GM18909 (cell line): ENCODE data around the gene MERTK.
A peak's percentile ranks its signal among the peaks of the same experiment; 100 is the strongest.
"Not testable (repeated sequence)": the region's sequence is repeated elsewhere in the genome, so short reads cannot be mapped to it uniquely, and the experiment has no call there.

Source experiments
- ATAC-seq: cut with Tn5 transposase; IDR thresholded peaks from one replicate; pipeline ENCODE4 v1.9.1; 2021; ENCODE audit warnings: mild to moderate bottlenecking; ENCODE audit not compliant: unreplicated experiment, poor library complexity

The MERTK gene

GRCh38 chr2:111897924-111898702 lies at the start of gene MERTK:
Gene MERTK, plus strand, starts transcription at chr2:111898607. Its CDS starts 129 bp downstream, at chr2:111898736.
- peak; percentile 71 for ATAC-seq

- not testable (repeated sequence) for ATAC-seq
These were observed 47.8 kb upstream of the MERTK start for GRCh38 chr2:111850646-111851045.

- ATAC-seq, result not testable (repeated sequence)
These were observed 45.9 kb upstream of the MERTK start for GRCh38 chr2:111852544-111852943.

- ATAC-seq, result not testable (repeated sequence)
These were observed 38.4 kb upstream of the MERTK start for GRCh38 chr2:111860005-111860404.

- ATAC-seq, result not testable (repeated sequence)
These were observed 33.3 kb upstream of the MERTK start for GRCh38 chr2:111865124-111865523.

- ATAC-seq, result not testable (repeated sequence)
These were observed 25.6 kb upstream of the MERTK start for GRCh38 chr2:111872806-111873205.

GRCh38 chr2:111883661-111884591 lies 14.5 kb upstream of the MERTK start, which contains the start of gene ANAPC1:
Gene ANAPC1, minus strand, starts transcription at chr2:111884193. Its CDS starts 3,368 bp downstream, at chr2:111880825.
- ATAC-seq, result peak; percentile 83

- no peak for ATAC-seq
These were observed 13.8 kb upstream of the MERTK start for GRCh38 chr2:111884592-111884964.

GRCh38 chr2:111896024-111896423 lies 2.4 kb upstream of the MERTK start:
- no peak for ATAC-seq

- no peak for ATAC-seq
These were observed 1.8 kb upstream of the MERTK start for GRCh38 chr2:111896576-111896975.

- ATAC-seq, result no peak
These were observed 830 bp upstream of the MERTK start for GRCh38 chr2:111897630-111897923.

GRCh38 chr2:111898703-111899514 lies 502 bp downstream of the MERTK start:
- ATAC-seq, result peak; percentile 18

- no peak for ATAC-seq
These were observed 2.5 kb downstream of the MERTK start for GRCh38 chr2:111900859-111901258.

GRCh38 chr2:111903516-111903915 lies 5.1 kb downstream of the MERTK start:
- no peak for ATAC-seq

GRCh38 chr2:111903930-111904439 lies 5.6 kb downstream of the MERTK start:
- ATAC-seq, result no peak

GRCh38 chr2:111904726-111905474 lies 6.5 kb downstream of the MERTK start:
- no peak for ATAC-seq

GRCh38 chr2:111905475-111905869 lies 7.1 kb downstream of the MERTK start:
- not testable (repeated sequence) for ATAC-seq

- peak; percentile 44 for ATAC-seq
These were observed 7.8 kb downstream of the MERTK start for GRCh38 chr2:111905990-111906735.

GRCh38 chr2:111908578-111908977 lies 10.2 kb downstream of the MERTK start:
- ATAC-seq, result no peak
